Activated CD4-positive, alpha-beta T cell treated with anti-CD3 and anti-CD28 coated beads, Interleukin-2, amount 50 U/mL, for 16 hours (primary cell): ENCODE measurements around the gene ARHGEF39.
A peak's percentile ranks its signal among the peaks of the same experiment; 100 is the strongest.
"Not testable (repeated sequence)": the region's sequence is repeated elsewhere in the genome, so short reads cannot be mapped to it uniquely, and the experiment has no call there.

ENCODE experiments used
- DNase-seq: peaks from one replicate; pipeline ENCODE4 v3.0.0-alpha.2; 2020

Gene ARHGEF39

DNA sequence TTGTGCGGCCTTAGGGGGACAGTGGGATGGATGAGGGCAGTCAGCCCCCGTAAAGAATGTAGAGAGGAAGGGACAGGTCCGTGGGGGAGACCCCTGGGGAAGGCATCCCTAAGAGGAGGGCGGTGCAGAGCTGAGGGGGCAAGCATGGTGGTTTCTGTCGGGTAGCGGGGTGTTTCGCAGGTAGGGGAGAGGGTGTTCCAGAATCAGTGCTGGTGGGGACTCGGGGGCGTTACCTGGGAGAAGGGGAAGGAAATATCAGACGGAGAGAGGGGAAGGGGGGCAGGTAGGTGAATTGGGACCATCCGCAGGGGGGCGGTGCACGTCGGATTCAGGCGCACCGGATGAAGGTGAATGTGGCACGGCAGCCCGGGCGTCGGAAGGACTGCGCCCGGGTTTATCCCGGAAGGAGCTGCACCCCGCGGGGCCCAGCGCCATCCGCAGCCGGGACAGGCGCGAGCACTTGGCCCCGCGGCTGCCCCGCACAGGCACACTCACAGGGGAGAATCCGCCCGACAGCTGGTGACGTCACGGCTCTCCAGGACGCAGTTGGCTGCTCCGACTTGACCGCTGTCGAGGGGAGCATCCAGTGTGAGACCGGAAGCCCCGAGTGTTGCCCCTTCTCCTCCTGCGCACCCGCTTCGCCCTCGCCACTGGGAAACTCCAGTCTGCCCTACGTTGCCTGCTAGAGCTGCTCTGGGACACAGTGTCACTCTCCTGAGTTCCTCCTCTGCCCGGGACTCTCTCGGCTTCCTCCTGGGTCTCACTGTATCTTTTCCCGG is 48.1 kb downstream of the ARHGEF39 start:
- DNase-seq = peak; percentile 72

DNA sequence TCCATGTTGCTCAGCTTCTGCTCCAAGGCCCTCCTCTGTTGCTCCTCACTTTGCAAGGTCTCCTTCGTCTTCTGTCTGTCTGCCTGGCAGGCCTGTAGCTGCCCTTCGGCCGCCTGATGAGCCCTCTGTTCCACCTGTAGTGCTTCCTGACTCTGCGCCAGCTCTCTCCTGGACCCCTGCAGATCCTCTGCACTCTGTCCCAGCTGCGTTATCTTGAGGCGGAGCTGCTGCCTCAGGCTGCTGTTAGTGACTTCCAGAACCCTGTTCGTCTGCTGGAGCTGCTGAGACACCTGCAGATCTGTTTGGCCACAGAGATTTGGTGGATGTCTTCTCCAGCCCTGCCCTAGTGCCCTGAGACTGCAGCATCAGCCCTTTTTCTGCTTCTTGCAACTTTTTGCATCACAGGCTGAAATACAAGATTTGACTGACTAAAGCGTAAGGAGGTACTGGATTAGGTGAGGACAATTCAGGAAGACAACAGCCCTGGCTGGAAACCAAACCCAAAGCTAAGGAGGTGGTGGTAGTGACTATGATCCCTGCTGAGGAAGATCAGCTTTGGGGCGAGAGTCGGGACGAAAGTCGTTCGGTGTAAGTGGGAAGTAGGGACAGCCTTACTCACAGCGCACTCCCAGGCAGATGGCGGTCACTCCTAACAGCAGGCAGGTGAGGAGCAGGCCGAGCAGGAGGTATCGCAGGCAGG is 48.9 kb downstream of the ARHGEF39 start:
- no peak for DNase-seq

DNA sequence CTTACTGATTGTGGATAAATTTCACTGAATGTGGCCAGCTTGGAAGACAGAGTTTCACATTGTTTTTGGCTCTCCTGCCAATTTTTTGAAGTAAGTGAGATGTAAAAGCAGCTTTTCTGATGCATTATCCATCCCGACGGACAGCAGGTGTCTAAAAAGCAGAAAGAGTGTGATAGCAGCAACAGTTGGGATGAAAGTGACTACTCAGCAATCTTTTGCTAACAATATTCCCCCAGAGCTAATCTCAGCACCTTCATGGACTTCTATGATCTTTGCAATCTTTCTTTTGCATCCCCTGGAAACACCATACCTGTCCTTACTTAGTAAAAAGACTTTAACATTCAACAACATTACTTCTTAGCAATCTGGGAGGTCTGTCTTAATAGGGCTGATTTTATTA is 52.2 kb downstream of the ARHGEF39 start:
- no peak for DNase-seq

DNA sequence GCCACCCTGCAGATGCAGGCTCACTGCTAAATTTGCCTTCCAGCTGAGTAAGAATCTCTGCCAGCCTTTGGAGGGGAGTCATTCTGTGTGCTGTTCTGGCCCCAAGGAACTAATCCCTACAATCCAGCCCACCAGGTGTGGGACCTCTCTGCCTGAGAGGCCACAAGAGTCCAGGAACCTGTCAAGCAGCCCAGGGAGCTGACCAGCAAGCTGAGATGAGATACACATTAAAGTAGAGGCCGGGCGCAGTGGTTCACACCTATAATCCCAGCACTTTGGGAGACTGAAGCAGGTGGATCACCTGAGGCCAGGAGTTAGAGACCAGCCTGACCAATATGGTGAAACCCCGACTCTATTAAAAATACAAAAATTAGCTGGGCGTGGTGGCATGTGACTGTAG is 52.9 kb downstream of the ARHGEF39 start:
- not testable (repeated sequence) for DNase-seq

DNA sequence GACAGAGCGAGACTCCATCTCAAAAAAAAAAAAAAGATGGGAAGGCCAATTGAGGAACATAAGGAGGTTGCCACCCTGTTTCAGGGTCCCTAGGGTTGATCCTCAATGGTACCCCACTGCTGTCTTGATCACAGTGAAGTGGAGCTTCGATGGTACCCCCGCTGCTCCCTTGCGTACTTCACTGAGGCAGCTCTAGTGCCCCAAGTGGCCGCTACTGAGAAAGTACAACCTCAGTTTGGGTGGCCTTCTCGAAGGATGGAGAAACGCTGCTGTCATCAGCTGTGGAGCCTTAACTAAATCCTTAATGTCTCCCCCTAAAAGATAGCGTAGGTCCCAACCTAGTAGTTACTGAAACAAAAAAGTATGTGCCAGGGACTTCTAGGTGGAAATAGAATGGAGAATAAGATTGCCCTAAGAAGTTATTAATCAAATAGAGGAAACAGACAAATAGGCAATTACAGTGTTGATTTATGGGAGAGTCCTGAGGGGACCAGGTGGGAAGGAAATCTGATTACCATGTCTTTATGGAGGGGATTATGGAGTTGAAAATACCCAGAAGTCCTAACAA is 53.7 kb downstream of the ARHGEF39 start:
- DNase-seq = peak; percentile 64

DNA sequence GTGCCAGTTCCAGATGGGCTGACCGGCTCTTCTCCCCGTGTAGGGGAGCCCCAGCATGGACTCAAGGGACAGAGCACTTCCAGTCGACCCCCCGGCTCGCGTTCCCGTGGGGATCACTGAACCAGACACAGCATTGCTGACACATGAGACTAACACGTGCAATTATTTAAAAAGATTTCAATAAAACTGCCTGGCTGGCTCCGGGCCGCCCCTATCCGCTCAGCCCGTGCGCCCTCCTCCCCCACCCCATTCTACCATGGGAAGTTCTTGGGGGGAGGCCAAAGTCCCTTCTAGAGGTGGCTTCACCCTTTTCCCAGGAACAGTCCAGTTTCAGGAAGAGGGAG is 55.2 kb downstream of the ARHGEF39 start:
- DNase-seq = no peak
